ENCODE data around the gene KLHDC10. TPM values are rescaled to one million over a fixed set of nuclear protein-coding genes. Genes with fewer than 3 reads are reported as not detected.
"Not testable (repeated sequence)": the region's sequence is repeated elsewhere in the genome, so short reads cannot be mapped to it uniquely, and the experiment has no call there.

KLHDC10 gene
- total RNA-seq, 2 experiments from 2014 or later = 14.2 to 14.6 TPM

GRCh38 chr7:130087364-130087763, 17.0 kb downstream of the KLHDC10 start:
- peaks cover 14% of the 10 kb centered on the region for H3K4me1 Mint-ChIP-seq
- H3K27me3 Mint-ChIP-seq = no peaks in the 10 kb centered on the region
- no peak overlapping the region for H3K27ac Mint-ChIP-seq
- H3K36me3 Mint-ChIP-seq = peaks cover 8% of the 10 kb centered on the region
- DNase-seq (no peak), ATAC-seq (no peak)
- CTCF ChIA-PET = interaction anchor here (0.5 to 1.4 kb wide), 6 partner anchors 9 to 745 kb away, joined by 3 to 7 read pairs (median 3); no protein-coding TSS in a partner anchor
- H3K4me3 Mint-ChIP-seq = no peak overlapping the region
- no peaks in the 10 kb centered on the region for H3K9me3 Mint-ChIP-seq (ENCODE audit: low read depth)

- Mint-ChIP-seq H3K27ac (no peak overlapping the region), H3K4me3 (no peak overlapping the region), H3K27me3 (no peaks in the 10 kb centered on the region), H3K4me1 (peaks cover 12% of the 10 kb centered on the region), H3K9me3 (ENCODE audit: low read depth) (no peaks in the 10 kb centered on the region), H3K36me3 (peaks cover 3% of the 10 kb centered on the region)
- ATAC-seq (no peak), DNase-seq (no peak)
- CTCF ChIA-PET = no interaction called here
Measured at GRCh38 chr7:130090745-130091532, 20.6 kb downstream of the KLHDC10 start.

GRCh38 chr7:130091999-130092398, 21.7 kb downstream of the KLHDC10 start:
- Mint-ChIP-seq H3K27me3 (no peaks in the 10 kb centered on the region), H3K27ac (no peak overlapping the region), H3K9me3 (ENCODE audit: low read depth) (no peaks in the 10 kb centered on the region), H3K36me3 (peaks cover 2% of the 10 kb centered on the region), H3K4me1 (peaks cover 12% of the 10 kb centered on the region), H3K4me3 (no peak overlapping the region)
- DNase-seq = no peak
- no peak for ATAC-seq
- CTCF ChIA-PET = no interaction called here

GRCh38 chr7:130092598-130092997, 22.3 kb downstream of the KLHDC10 start:
- DNase-seq (no peak), ATAC-seq (no peak)
- no peaks in the 10 kb centered on the region for H3K27me3 Mint-ChIP-seq
- peaks cover 9% of the 10 kb centered on the region for H3K4me1 Mint-ChIP-seq
- no peak overlapping the region for H3K4me3 Mint-ChIP-seq
- no peak overlapping the region for H3K27ac Mint-ChIP-seq
- no peaks in the 10 kb centered on the region for H3K36me3 Mint-ChIP-seq
- CTCF ChIA-PET = no interaction called here
- no peaks in the 10 kb centered on the region for H3K9me3 Mint-ChIP-seq (ENCODE audit: low read depth)

- Mint-ChIP-seq H3K4me3 (no peak overlapping the region), H3K9me3 (ENCODE audit: low read depth) (no peaks in the 10 kb centered on the region), H3K27me3 (no peaks in the 10 kb centered on the region), H3K4me1 (peaks cover 5% of the 10 kb centered on the region), H3K27ac (no peak overlapping the region), H3K36me3 (peaks cover 5% of the 10 kb centered on the region)
- CTCF ChIA-PET = interaction anchor here (2.6 kb wide), 1 partner anchor 9 kb away, joined by 7 read pairs; no protein-coding TSS in a partner anchor
- DNase-seq = no peak
- ATAC-seq = no peak
Measured at GRCh38 chr7:130095812-130096211, 25.5 kb downstream of the KLHDC10 start.

GRCh38 chr7:130096243-130096827, 26.0 kb downstream of the KLHDC10 start:
- CTCF ChIA-PET = interaction anchor here (2.6 kb wide), 1 partner anchor 9 kb away, joined by 7 read pairs; no protein-coding TSS in a partner anchor
- no peak for DNase-seq
- Mint-ChIP-seq H3K27ac (no peak overlapping the region), H3K9me3 (ENCODE audit: low read depth) (no peaks in the 10 kb centered on the region), H3K4me1 (peaks cover 2% of the 10 kb centered on the region), H3K4me3 (no peak overlapping the region), H3K36me3 (peaks cover 5% of the 10 kb centered on the region), H3K27me3 (no peaks in the 10 kb centered on the region)
- no peak for ATAC-seq

GRCh38 chr7:130099331-130099730, 29.0 kb downstream of the KLHDC10 start:
- CTCF ChIA-PET = no interaction called here
- no peaks in the 10 kb centered on the region for H3K27me3 Mint-ChIP-seq

GRCh38 chr7:130102588-130102987, 32.3 kb downstream of the KLHDC10 start:
- H3K27me3 Mint-ChIP-seq = no peaks in the 10 kb centered on the region
- CTCF ChIA-PET = no interaction called here
- H3K36me3 Mint-ChIP-seq = peaks cover 10% of the 10 kb centered on the region
- H3K4me3 Mint-ChIP-seq = no peak overlapping the region
- no peaks in the 10 kb centered on the region for H3K9me3 Mint-ChIP-seq (ENCODE audit: low read depth)
- H3K4me1 Mint-ChIP-seq = no peaks in the 10 kb centered on the region
- no peak for DNase-seq
- no peak for ATAC-seq
- no peak overlapping the region for H3K27ac Mint-ChIP-seq

More at GRCh38 chr7:130099331-130099730, 29.0 kb downstream of the KLHDC10 start:
- peaks cover 7% of the 10 kb centered on the region for H3K36me3 Mint-ChIP-seq
- DNase-seq (no peak), ATAC-seq (no peak)
- no peaks in the 10 kb centered on the region for H3K4me1 Mint-ChIP-seq
- H3K9me3 Mint-ChIP-seq (ENCODE audit: low read depth) = no peaks in the 10 kb centered on the region
- H3K27ac Mint-ChIP-seq = no peak overlapping the region
- H3K4me3 Mint-ChIP-seq = no peak overlapping the region

GRCh38 chr7:130107949-130108674, 37.8 kb downstream of the KLHDC10 start:
- no peak overlapping the region for H3K4me3 Mint-ChIP-seq
- H3K9me3 Mint-ChIP-seq (ENCODE audit: low read depth) = no peaks in the 10 kb centered on the region
- H3K27ac Mint-ChIP-seq = no peak overlapping the region
- ATAC-seq = no peak
- H3K36me3 Mint-ChIP-seq = peaks cover 6% of the 10 kb centered on the region
- H3K4me1 Mint-ChIP-seq = no peaks in the 10 kb centered on the region
- H3K27me3 Mint-ChIP-seq = no peaks in the 10 kb centered on the region
- CTCF ChIA-PET = no interaction called here
- DNase-seq = no peak

- Mint-ChIP-seq H3K9me3 (ENCODE audit: low read depth) (no peaks in the 10 kb centered on the region), H3K4me1 (no peaks in the 10 kb centered on the region), H3K27ac (no peak overlapping the region), H3K36me3 (peaks cover 6% of the 10 kb centered on the region), H3K4me3 (no peak overlapping the region), H3K27me3 (no peaks in the 10 kb centered on the region)
- no peak for ATAC-seq
- DNase-seq = no peak
- CTCF ChIA-PET = interaction anchor here (0.7 kb wide), 1 partner anchor 319 kb away, joined by 3 read pairs; no protein-coding TSS in a partner anchor
Measured at GRCh38 chr7:130108809-130109208, 38.5 kb downstream of the KLHDC10 start.

- CTCF ChIA-PET = no interaction called here
- ATAC-seq (no peak), DNase-seq (no peak)
- no peak overlapping the region for H3K27ac Mint-ChIP-seq
- no peaks in the 10 kb centered on the region for H3K27me3 Mint-ChIP-seq
- no peak overlapping the region for H3K4me3 Mint-ChIP-seq
- no peaks in the 10 kb centered on the region for H3K9me3 Mint-ChIP-seq (ENCODE audit: low read depth)
- no peaks in the 10 kb centered on the region for H3K4me1 Mint-ChIP-seq
- H3K36me3 Mint-ChIP-seq = peaks cover 3% of the 10 kb centered on the region
Measured at GRCh38 chr7:130112093-130112492, 41.8 kb downstream of the KLHDC10 start.

- no peak overlapping the region for H3K27ac Mint-ChIP-seq
Measured at GRCh38 chr7:130112662-130113425, 42.5 kb downstream of the KLHDC10 start.

GRCh38 chr7:130113426-130113805, 43.1 kb downstream of the KLHDC10 start:
- CTCF ChIA-PET; H3K27ac Mint-ChIP-seq; H3K4me1 Mint-ChIP-seq; H3K27me3 Mint-ChIP-seq; H3K4me3 Mint-ChIP-seq; H3K9me3 Mint-ChIP-seq (ENCODE audit: low read depth); H3K36me3 Mint-ChIP-seq; DNase-seq; ATAC-seq: not testable (repeated sequence)

More at GRCh38 chr7:130112662-130113425, 42.5 kb downstream of the KLHDC10 start:
- H3K4me3 Mint-ChIP-seq = no peak overlapping the region
- H3K9me3 Mint-ChIP-seq (ENCODE audit: low read depth) = no peaks in the 10 kb centered on the region
- no peaks in the 10 kb centered on the region for H3K4me1 Mint-ChIP-seq
- peaks cover 6% of the 10 kb centered on the region for H3K36me3 Mint-ChIP-seq
- ATAC-seq (no peak), DNase-seq (no peak)
- CTCF ChIA-PET = no interaction called here
- H3K27me3 Mint-ChIP-seq = no peaks in the 10 kb centered on the region
